IPS-NIHi7 (cell line): Measurements from ENCODE around the gene CFAP74.
A peak's percentile ranks its signal among the peaks of the same experiment; 100 is the strongest.

Experiments used
- DNase-seq: peaks from one replicate; pipeline ENCODE4 v3.0.0; 2012; ENCODE audit warnings: mixed read lengths; ENCODE audit errors: extremely low spot score

Gene CFAP74

DNA sequence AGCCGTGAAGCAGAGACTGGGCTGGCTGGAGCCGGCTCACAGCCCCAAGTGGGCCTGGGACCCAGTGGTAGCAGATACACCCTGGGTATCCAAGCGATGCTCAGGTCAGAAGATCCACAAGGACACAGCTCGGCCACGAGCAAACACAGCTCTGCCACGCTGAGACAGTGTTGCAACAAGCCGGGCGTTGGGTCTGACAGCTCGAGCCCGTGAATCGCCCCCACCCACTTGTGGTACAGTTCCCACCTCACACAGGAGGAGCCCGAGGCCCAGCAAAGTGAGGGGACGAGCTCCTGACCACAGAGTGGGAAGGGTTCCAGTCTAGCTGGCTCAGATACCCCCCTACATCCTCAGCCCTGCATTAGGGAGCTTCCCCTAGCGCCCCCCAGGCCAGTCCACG, 37.7 kb upstream of the CFAP74 start:
- DNase-seq = no peak

DNA sequence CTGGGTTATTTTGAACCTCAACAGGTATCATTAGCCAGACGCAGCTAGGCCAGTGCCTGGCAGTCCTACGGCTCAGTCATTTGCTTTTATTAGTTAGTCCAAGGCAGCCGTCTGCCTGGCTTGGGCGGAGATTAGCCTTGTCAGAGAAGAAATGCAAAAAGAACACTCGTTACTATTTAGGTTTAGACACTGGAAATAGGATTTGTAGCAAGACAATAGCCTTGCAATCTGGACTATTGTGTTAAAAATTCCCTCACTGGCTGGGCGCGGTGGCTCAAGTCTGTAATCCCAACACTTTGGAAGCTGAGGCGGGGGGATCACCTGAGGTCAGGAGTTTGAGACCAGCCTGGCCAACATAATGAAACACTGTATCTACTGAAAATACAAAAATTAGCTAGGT, 35.7 kb upstream of the CFAP74 start:
- DNase-seq = no peak

DNA sequence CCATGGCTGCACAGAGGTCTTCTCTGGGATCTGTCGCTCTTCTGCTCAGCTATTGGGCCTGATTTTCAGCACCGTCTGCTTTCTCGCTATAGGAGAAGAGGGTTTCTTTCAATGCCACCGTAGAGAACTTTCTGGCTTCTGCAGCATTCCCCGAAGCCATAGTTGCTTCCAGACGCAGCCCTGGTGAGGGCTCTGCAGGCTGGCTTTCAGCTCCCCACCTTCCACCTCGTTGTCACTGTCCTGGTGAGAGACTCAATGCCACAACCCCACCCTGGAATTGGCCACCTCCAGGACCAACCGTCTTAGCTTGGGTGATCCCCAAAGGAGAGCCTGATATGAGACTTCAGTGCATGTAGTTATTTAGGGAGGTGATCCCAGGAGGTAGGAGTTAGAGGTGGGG, 34.6 kb upstream of the CFAP74 start:
- no peak for DNase-seq

DNA sequence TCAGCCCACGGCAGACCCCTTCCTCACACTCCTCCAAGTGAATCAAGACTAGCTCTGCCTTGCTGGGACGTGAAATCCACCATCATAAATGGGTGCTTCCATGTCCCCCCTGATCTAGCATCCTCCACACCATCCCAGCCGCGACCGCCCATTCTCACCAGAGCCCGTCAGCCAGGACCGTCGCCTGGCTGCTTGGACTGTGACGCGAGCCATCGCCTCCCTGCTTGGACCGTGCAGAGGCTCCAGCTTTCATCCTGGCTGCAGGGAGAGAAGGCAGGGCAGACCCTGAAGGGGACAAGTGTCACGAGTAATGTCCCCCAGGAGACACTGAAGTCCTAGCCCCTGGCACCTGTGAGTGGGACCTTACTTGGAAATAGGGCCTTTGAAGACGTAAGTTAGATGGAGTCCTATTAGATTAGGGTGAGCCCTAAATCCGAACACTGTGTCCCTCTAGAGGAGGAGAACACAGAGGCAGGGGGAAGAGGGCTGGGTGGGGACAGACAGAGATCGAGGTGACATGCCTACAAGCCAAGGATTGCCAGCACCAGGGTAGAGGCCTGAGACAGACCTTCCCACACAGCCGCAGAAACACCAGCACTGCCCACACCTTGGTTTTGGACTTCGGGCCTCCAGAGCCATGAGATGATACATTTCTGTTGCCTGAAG, 33.9 kb upstream of the CFAP74 start:
- DNase-seq = no peak

DNA sequence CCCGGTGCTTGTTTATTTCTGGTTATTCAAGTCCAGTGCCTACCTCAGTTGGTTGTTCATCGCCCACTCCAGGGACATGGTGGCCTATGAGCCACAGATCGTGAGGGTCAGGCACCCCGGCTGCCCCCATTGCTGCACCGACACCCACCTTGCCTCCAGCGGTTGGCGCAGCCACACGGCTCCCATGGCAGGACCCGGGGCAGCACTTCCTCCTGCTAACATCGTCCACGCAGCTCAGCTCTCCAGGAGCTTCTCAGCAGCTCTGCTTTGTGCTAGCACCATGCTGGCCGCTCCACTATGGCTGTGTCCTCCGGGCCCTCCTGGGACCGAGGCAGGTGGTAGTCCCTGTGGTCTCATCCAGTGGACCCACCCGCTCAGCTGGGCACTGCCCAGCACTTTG, 32.7 kb upstream of the CFAP74 start:
- DNase-seq = no peak

DNA sequence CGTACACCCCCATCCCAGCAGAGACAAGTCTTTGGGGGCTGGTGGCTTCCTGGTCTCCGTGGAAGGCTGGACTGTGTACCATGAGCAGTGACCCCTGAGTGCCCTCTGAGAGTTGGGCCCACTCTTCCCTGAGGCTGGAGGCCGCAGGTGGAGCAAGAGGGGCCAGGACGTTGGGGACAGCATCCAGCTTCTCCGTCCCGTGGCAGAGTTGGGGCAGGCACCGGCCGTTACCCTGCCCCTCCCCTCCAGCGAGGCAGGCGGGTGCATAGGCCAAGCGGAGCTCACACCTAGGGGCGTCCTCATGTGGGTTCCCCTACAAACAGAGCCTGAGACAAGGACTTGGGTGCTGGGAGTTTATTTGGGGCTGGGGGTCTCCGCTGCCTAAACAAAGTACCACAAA, 29.6 kb upstream of the CFAP74 start:
- no peak for DNase-seq

DNA sequence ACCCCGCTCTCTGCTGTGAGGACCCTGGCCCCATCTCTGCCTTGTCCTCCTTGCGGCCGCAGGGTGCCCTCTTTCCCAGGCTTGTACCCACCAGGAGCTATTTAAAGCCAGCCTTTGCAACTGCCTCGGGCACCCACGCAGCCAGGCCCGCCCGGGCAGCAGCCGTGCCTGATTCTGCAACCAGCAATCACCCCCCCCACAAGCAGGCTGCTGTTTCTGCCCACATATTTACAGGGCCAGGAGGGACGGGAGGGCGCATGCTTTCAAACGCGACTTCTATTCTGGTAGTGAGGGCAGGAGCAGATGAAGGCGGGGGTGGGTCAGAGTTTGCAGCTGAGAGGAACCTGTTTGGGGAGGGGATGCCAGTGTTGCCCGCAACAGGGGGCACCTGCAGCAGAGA, 29.2 kb upstream of the CFAP74 start:
- DNase-seq = no peak

DNA sequence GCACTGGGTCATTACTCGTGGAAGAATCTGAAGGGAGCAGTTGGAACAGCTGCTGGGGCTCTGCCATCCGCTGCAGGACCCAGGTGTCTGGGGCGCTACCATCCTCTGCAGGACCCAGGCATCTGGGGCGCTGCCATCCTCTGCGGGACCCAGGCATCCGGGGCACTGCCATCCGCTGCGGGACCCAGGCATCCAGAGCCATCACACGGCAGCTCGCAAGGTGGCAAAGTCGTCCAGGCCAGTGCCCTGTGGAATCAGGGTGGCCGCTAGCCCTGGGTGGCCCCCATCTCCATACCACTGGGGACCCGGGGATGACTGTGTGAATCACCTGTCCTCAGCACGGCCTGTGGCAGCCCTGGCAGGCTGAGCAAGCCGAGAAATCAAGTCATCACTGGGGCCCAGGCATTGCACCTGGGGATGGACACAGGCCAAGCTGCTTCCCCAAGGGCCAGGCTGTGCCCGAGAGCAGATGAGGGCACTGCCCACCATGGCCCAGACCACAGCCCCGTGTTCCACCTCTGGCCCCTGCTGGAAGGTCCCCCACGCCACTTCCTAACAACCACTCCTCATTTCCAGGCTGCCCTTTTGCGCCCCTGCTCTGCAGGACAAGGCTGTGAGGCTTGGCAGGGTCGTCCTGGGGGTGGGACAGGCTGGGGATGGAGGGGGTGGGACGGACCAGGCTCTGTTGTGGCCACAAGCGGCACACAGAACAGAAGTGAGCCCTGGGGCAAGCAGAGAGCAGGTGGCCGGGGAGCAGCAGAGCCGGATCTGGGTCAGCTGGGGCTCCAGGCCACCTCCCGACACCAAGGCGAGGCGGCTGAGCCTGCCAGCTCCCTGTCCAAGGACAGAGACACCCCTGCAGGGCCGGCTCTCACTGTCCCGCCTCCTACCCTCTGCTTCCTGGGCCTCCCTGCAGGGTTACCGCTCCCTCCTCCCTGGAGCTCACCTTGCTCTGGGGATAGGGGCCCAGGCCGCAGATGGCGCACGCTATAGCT, 28.3 kb upstream of the CFAP74 start:
- DNase-seq = no peak

DNA sequence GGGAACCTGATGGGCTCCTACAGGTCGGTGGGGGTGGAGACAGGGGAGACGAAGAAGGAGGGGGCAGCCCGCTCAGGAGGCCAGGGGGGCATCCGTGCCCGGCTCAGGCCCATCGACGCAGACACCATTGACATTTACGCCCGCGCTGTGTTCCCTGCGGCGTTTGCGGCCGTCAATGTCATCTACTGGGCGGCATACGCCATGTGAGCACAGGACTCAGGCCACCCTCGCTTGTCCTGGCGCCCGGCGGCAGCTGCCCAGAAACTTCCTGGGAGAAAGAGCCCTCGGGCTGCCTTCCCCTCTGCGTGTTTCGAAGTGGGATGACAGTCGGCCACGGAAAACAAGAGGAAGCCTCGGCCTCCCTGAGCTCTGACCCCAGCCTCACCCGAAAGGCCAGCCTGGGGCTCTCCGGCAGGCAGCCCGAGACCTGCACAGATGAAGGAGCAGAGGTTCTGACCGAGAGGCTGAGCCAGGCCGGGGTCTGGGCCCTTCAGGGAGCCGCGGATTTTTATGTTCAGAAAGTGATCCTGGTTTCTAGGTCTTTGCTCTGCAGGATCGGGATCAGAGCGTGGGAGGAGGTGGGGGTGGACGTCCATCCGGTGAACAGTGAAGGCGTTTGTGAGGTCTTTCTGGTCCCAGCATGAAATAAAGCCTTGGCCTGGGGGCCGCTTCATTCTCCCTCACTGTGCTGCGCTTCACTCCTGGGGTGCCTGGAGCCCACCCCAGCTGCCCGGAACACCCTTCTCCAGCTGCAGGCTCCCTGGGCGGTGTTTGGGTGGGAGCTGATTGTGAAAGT, 26.7 kb upstream of the CFAP74 start:
- DNase-seq = no peak

DNA sequence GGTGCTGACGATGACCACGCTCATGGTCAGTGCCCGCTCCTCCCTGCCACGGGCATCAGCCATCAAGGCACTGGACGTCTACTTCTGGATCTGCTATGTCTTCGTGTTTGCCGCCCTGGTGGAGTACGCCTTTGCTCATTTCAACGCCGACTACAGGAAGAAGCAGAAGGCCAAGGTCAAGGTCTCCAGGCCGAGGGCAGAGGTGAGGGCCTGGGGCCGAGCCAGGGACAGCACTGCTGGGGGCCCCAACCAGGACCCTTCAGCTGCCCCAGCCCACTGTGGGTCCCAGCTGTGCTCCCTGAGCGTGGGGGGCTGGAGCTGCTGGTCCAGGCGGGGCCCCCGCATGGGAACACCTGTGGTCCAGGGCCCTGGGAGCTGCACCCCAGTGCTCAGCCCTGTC, 26.0 kb upstream of the CFAP74 start:
- no peak for DNase-seq

DNA sequence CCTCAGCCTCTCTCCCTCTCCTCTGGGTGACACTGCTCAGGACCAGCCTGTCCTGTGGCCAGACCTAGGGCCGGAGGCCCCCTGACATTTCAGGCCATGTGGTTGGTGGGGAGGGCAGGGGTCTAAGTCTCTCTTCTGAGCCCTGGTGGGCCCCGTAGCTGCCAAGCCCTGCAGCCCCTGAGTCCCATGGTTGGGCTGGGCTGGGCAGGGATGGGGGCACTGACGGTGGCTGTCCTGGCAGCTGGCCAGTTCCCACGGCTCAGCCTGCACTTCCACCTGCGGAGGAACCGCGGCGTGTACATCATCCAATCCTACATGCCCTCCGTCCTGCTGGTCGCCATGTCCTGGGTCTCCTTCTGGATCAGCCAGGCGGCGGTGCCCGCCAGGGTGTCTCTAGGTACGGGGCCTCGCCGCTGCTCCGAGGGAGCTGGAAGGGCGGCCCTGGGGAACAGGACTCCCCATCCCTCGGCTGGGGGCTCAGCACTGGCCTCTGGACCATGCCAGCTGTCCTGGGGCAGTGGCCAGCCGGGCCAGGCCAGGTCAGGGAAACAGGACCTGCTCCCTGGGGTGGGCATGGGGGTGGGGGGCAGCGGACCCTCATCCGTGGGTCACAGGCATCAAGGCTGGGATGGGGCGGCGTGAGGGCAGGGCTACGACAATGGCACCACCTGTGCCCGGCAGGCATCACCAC, 25.4 kb upstream of the CFAP74 start:
- DNase-seq = no peak

DNA sequence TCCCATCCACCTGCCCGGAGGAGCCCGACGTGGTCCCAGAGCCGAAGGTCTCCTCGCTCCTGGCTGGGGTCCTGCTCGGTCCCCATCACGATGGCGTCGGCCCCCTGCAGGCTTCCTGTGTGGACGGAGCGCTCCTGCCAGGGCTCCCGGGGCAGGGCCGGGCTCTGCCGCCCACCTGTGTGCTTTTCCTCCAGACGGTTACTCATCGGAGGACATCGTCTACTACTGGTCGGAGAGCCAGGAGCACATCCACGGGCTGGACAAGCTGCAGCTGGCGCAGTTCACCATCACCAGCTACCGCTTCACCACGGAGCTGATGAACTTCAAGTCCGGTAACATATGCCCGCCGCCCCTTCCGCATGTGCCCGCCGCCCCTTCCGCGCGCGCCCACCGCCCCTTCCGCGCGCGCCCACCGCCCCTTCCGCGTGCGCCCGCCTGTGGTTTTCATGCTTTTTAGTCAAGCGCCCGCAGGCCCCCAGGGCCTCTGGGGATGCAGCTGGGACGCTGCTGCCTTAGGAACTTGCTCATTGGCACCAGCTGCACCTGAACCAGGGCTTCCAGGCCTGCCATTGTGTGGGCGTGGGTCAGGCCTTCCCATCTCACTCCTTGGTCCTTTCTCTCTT, 24.5 kb upstream of the CFAP74 start:
- no peak for DNase-seq

DNA sequence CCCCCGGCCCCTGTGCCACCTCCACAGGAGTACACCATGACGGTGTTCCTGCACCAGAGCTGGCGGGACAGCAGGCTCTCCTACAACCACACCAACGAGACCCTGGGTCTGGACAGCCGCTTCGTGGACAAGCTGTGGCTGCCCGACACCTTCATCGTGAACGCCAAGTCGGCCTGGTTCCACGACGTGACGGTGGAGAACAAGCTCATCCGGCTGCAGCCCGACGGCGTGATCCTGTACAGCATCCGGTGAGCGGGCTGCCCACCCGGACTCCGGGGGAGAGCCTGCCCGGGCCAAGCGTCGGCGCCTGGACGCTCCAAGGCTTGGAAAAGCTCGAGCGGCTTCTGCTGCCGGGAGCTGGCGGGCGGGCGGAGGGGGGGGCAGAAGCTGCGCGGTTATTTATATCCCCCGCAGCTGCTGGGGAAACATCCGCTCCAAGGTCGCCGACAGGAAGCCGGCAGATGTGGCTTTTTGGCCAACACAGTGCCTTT, 21.9 kb upstream of the CFAP74 start:
- DNase-seq = no peak

DNA sequence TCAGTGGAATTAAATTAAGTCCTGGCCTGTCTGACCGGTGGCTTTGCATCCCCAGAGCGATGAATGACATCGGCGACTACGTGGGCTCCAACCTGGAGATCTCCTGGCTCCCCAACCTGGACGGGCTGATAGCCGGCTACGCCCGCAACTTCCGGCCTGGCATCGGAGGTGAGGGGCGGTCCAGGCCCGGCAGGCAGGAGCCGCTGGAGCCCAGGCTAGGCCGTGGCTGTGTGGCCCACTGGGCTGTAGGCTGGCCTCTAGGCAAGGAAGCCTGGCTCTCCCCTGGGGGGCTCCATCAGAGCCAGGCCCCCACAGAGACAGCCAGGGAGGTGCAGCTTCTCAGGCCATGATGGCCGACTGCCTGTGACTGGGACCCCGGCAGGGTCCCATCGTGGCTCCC, 21.3 kb upstream of the CFAP74 start:
- no peak for DNase-seq

DNA sequence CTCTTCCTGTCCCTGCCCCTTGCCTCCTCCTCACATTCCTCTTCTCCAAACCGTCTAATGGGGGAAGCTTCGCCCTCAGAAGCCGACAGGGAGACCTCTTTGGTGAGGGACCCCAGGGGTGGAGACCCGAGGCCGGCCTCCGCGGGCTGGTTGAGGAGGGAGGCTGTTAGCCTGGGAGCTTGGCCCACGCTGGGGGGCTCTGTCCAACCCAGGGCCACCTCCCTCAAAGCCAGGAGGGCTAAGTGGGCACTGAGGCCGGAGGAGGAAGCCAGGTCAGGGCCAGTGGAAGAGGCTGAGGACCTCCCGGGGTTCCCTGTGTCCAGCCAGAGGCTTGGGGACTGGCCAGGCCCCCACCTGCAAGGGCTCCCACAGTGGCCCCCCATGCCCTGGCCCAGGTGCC, 20.9 kb upstream of the CFAP74 start:
- no peak for DNase-seq

DNA sequence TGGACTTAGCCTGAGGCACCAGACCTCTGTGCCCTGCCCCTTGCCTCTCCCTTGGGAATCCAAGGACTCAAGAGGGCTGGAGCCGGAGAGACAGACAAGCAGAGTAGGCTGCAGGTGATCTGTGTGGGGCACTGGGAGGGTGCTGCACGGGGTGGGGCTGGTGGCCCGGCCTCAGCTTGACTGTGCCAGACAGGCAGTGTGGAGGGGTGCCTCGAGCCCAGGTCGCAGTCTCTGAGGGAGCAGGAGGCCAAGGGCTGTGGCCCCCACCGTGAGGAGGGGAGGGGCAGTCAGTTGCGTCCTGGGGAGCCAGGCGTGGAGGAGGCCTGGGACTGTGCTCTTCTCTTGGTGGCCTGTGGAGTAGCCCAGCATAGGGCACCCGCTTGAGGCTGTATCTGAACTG, 19.6 kb upstream of the CFAP74 start:
- no peak for DNase-seq

DNA sequence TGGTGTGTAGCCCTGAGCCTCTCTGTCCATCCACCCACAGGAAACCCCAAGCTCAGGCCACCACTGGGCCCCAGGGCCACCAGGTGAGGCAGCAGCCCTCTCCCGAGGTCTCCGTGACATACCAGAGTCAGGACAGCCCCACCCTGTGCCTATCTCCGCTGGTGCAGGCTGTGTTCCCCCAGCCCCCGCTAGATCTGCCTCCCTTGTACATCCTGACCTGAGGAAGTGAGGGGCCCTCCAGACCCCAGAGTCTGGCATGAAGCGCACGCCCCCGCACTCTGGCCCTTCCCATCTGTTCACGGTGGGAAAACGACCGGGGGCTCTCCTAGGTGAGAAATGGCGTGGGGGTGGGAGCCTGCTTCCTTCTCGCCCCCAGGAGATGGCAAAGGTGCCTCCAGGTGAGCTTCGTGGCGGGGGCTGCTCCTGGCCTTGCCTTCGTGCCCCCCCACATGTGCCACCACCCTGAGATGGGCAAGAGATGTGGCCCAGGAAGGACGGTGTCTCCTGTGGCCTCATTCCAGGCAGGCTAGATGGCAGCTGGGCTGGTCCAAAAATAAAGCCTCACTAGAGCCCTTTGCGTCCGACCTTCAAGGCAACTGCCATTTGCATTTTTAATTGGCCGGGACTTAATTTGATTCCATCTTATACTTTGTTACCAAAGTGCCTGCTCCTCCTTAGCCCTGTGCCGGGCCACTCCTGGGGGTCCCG, 18.6 kb upstream of the CFAP74 start:
- no peak for DNase-seq

DNA sequence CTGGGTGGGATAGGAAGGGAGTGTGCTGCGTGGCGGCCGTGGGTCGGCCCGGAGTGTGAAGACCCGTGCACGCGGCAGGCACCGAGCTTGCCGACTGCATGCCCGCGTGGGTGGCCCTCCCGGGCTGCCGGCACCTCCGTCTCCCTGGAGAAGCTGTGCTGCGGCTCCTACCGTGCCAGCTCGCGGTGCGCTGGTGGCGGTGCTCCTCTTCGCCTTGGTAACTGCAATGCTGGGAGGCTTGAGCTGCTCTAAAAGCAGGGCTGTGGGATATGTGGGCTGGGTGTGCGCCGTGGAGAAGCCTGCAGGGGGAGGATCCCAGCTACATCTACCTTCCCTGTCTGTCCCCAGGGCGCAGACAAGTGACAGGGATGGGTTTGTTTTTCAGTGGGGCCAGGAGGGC, 18.0 kb upstream of the CFAP74 start:
- DNase-seq = no peak

DNA sequence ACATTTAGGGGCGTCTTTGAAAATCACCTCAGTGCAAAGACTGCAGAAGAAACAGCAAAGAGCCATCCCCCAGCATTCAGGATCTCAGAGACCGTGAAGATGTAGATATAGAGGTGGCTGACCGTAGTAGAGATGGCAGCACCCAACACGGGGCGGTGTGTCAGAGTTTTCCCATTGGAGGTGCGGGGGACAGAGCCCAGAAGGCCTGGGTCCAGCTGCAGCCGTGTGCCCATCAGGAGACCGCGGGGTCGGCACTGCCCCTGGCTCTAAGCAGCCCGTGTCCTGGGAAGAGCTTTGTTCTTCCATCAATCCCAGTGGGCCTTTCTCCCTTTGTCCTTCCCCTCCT, 16.7 kb upstream of the CFAP74 start:
- no peak for DNase-seq

DNA sequence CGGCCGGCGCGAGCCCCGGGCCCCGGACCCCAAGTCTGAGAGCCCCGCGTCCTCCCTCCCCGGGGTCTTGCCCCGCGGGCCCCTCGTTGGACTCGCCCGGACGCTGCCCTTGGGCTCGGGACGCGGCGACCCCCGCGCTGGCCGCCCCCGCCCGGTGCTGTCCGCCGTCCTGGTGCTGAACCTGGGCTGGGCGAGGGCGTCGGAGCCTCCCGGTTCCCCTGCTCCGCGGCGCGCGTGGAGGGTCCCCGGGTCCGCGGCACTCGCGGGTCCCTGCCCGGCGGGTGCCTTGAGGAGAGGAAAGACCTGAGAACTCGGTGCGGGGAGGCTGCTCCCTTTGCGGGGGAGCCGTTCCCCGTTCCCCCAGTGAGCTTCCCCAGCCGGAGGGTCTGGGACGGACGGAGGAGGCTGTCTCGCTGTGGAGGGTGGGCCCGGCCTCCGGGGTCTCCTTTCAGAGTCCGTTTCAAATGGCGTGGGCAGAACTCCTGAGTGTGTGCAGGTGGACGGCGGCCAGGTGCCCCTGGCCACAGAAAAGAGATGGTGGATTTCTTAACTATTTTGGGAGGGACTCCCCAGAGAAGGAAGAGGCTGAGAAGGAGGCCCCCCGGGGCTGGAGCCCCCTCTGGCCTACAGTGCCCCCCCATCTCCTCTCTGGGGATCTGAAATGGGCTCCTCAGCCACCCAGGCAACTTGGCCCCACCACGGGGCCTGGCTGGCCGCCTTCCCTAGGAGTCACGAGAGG, 16.2 kb upstream of the CFAP74 start:
- peak; percentile 77 for DNase-seq
